GM23248 (cell line): ENCODE data around the gene PHYKPL.

Source experiments
- EZH2 ChIP-seq: fragments of 200-600 bp; sonication (generic); IDR thresholded peaks from 2 replicates; pipeline ENCODE4 v1.6.1; 2018; ENCODE audit warnings: antibody characterized with exemption, mild to moderate bottlenecking; ENCODE audit not compliant: insufficient read depth, poor library complexity, severe bottlenecking
- EZH2phosphoT487 ChIP-seq: fragments of 200-600 bp; sonication (generic); IDR thresholded peaks from 2 replicates; pipeline ENCODE4 v1.6.1; 2018; ENCODE audit warnings: antibody characterized with exemption, moderate library complexity, mild to moderate bottlenecking, low read depth; ENCODE audit not compliant: insufficient read depth

GRCh38 chr5:178279723-178280438 is 47.3 kb upstream of the PHYKPL start:
- no peak for TF ChIP-seq EZH2
- TF ChIP-seq EZH2phosphoT487: no peak
